ENCODE measurements around the gene RAD50. TPM values are rescaled to one million over a fixed set of nuclear protein-coding genes. Genes with fewer than 3 reads are reported as not detected.
A peak's percentile ranks its signal among the peaks of the same experiment; 100 is the strongest.

Gene RAD50
- total RNA-seq, 6 experiments from 2014 or later = 11.6 to 27.7 (median 12.8) TPM

GRCh38 chr5:132677682-132678400 is 121.1 kb downstream of the RAD50 start:
- Mint-ChIP-seq H3K27me3 (ENCODE audit: insufficient read depth) (peaks cover 2% of the 10 kb centered on the region; the same call in 1 of the 2 replicates), H3K27ac (peak overlapping the region; percentile 84; the same call in 1 of the 2 replicates), H3K4me3 (no peak overlapping the region), H3K36me3 (ENCODE audit: low read depth) (no peaks in the 10 kb centered on the region), H3K9me3 (no peaks in the 10 kb centered on the region), H3K4me1 (ENCODE audit: low read depth) (peaks cover 59% of the 10 kb centered on the region)
- no peak for TF ChIP-seq CTCF (IDR thresholded peaks at IDR 0.05)
- DNase-seq = no peak

- Mint-ChIP-seq H3K36me3 (ENCODE audit: low read depth) (no peaks in the 10 kb centered on the region), H3K4me1 (ENCODE audit: low read depth) (peaks cover 53% of the 10 kb centered on the region), H3K4me3 (no peak overlapping the region), H3K27me3 (ENCODE audit: insufficient read depth) (peaks cover 2% of the 10 kb centered on the region), H3K9me3 (no peaks in the 10 kb centered on the region), H3K27ac (no peak overlapping the region)
- DNase-seq = no peak
- TF ChIP-seq CTCF (IDR thresholded peaks at IDR 0.05) = no peak
These were observed 122.0 kb downstream of the RAD50 start for GRCh38 chr5:132678735-132679134.

- Mint-ChIP-seq H3K36me3 (ENCODE audit: low read depth) (no peaks in the 10 kb centered on the region), H3K27ac (no peak overlapping the region), H3K4me1 (ENCODE audit: low read depth) (peaks cover 49% of the 10 kb centered on the region), H3K4me3 (no peak overlapping the region), H3K27me3 (ENCODE audit: insufficient read depth) (peaks cover 2% of the 10 kb centered on the region), H3K9me3 (no peaks in the 10 kb centered on the region)
- no peak for DNase-seq
- TF ChIP-seq CTCF (IDR thresholded peaks at IDR 0.05) = no peak
These were observed 122.4 kb downstream of the RAD50 start for GRCh38 chr5:132679166-132679565.

GRCh38 chr5:132679717-132680380 is 123.1 kb downstream of the RAD50 start:
- H3K4me3 Mint-ChIP-seq = no peak overlapping the region
- H3K36me3 Mint-ChIP-seq (ENCODE audit: low read depth) = no peaks in the 10 kb centered on the region
- no peak for TF ChIP-seq CTCF (IDR thresholded peaks at IDR 0.05)
- H3K9me3 Mint-ChIP-seq = no peaks in the 10 kb centered on the region
- no peak for DNase-seq
- peaks cover 42% of the 10 kb centered on the region for H3K4me1 Mint-ChIP-seq (ENCODE audit: low read depth)
- H3K27me3 Mint-ChIP-seq (ENCODE audit: insufficient read depth) = no peaks in the 10 kb centered on the region; the same call in 1 of the 2 replicates
- no peak overlapping the region for H3K27ac Mint-ChIP-seq

GRCh38 chr5:132680780-132681475 is 124.2 kb downstream of the RAD50 start:
- TF ChIP-seq CTCF (IDR thresholded peaks at IDR 0.05) = no peak
- Mint-ChIP-seq H3K27ac (no peak overlapping the region), H3K9me3 (no peaks in the 10 kb centered on the region), H3K4me3 (no peak overlapping the region), H3K4me1 (ENCODE audit: low read depth) (peaks cover 31% of the 10 kb centered on the region), H3K27me3 (ENCODE audit: insufficient read depth) (no peaks in the 10 kb centered on the region; the same call in 1 of the 2 replicates), H3K36me3 (ENCODE audit: low read depth) (no peaks in the 10 kb centered on the region)
- DNase-seq = no peak

Data from HFFc6 (cell line).